Neural progenitor cell (in vitro differentiated cells): ENCODE results near the gene RETREG3. TPM values are rescaled to one million over a fixed set of nuclear protein-coding genes. Genes with fewer than 3 reads are reported as not detected.

Experiments
- DNase-seq: peaks from one replicate; pipeline ENCODE4 v3.0.0-alpha.2; 2016; ENCODE audit warnings: low spot score
- H2AFZ ChIP-seq: fragments of 200-600 bp; sonication (generic); replicated peaks from 2 replicates; pipeline ENCODE4 v1.6.1; 2016; ENCODE audit warnings: antibody characterized with exemption
- H3F3A ChIP-seq: fragments of 200-600 bp; sonication (generic); 2 replicates; pipeline ENCODE4 v1.6.1; 2016; ENCODE audit warnings: antibody characterized with exemption, low read depth
- H3K27ac ChIP-seq: fragments of 200-600 bp; sonication (generic); 2 replicates; pipeline ENCODE4 v1.5.1; 2016; ENCODE audit warnings: mild to moderate bottlenecking
- H3K27me3 ChIP-seq: fragments of 200-600 bp; sonication (generic); 2 replicates; pipeline ENCODE4 v1.6.1; 2016; ENCODE audit warnings: mild to moderate bottlenecking, moderate library complexity
- H3K36me3 ChIP-seq: fragments of 200-600 bp; sonication (generic); 2 replicates; pipeline ENCODE4 v1.5.1; 2016
- H3K4me1 ChIP-seq: fragments of 200-600 bp; sonication (generic); 2 replicates; pipeline ENCODE4 v1.6.1; 2016; ENCODE audit warnings: mixed run types
- H3K4me2 ChIP-seq: fragments of 200-600 bp; sonication (generic); 2 replicates; pipeline ENCODE4 v1.6.1; 2016
- H3K4me3 ChIP-seq: fragments of 200-600 bp; sonication (generic); 2 replicates; pipeline ENCODE4 v1.5.1; 2016
- H3K79me2 ChIP-seq: fragments of 200-600 bp; sonication (generic); 2 replicates; pipeline ENCODE4 v1.6.1; 2016; ENCODE audit warnings: low read depth
- H3K9ac ChIP-seq: fragments of 200-600 bp; sonication (generic); 2 replicates; pipeline ENCODE4 v1.6.1; 2016
- H3K9me3 ChIP-seq: fragments of 200-600 bp; sonication (generic); 2 replicates; pipeline ENCODE4 v1.5.1; 2016; ENCODE audit warnings: low read depth
- H4K20me1 ChIP-seq: fragments of 200-600 bp; sonication (generic); 2 replicates; pipeline ENCODE4 v1.6.1; 2016; ENCODE audit warnings: low read depth
- H3K27ac Mint-ChIP-seq: 3 replicates; pipeline ENCODE4 v1.8.0; 2021; ENCODE audit warnings: mixed read lengths
- H3K27me3 Mint-ChIP-seq: 2 replicates; pipeline ENCODE4 v1.8.0; 2022; ENCODE audit warnings: low read depth, mild to moderate bottlenecking, inconsistent platforms, moderate library complexity, mixed read lengths; ENCODE audit not compliant: insufficient read depth
- H3K36me3 Mint-ChIP-seq: 3 replicates; pipeline ENCODE4 v1.8.0; 2021; ENCODE audit warnings: mixed read lengths
- H3K4me1 Mint-ChIP-seq: 3 replicates; pipeline ENCODE4 v1.8.0; 2021; ENCODE audit warnings: mixed read lengths
- H3K4me3 Mint-ChIP-seq: 3 replicates; pipeline ENCODE4 v1.8.0; 2021; ENCODE audit warnings: mild to moderate bottlenecking, moderate library complexity, mixed read lengths
- H3K9me3 Mint-ChIP-seq: 3 replicates; pipeline ENCODE4 v1.8.0; 2020; ENCODE audit warnings: mixed read lengths
- CTCF ChIP-seq: fragments of 200-600 bp; sonication (generic); IDR thresholded peaks from 2 replicates; pipeline ENCODE4 v1.5.1; 2017; ENCODE audit warnings: antibody characterized with exemption, mild to moderate bottlenecking
- EZH2 ChIP-seq: fragments of 200-600 bp; sonication (generic); IDR thresholded peaks from 2 replicates; pipeline ENCODE4 v1.6.1; 2017; ENCODE audit warnings: antibody characterized with exemption, mild to moderate bottlenecking, moderate library complexity
- EZH2phosphoT487 ChIP-seq: fragments of 200-600 bp; sonication (generic); IDR thresholded peaks from 2 replicates; pipeline ENCODE4 v1.6.1; 2017; ENCODE audit warnings: antibody characterized with exemption
- total RNA-seq: library from RNA; depleted of rRNA; stranded (reverse); fragments of >200 nt; gene quantifications from 2 replicates; pipeline ENCODE4 v1.2.3, GENCODE V29; 2015; ENCODE audit warnings: low replicate concordance

RETREG3 gene
- total RNA-seq, 1 donor from 2014 or later, result 23.6 TPM

DNA sequence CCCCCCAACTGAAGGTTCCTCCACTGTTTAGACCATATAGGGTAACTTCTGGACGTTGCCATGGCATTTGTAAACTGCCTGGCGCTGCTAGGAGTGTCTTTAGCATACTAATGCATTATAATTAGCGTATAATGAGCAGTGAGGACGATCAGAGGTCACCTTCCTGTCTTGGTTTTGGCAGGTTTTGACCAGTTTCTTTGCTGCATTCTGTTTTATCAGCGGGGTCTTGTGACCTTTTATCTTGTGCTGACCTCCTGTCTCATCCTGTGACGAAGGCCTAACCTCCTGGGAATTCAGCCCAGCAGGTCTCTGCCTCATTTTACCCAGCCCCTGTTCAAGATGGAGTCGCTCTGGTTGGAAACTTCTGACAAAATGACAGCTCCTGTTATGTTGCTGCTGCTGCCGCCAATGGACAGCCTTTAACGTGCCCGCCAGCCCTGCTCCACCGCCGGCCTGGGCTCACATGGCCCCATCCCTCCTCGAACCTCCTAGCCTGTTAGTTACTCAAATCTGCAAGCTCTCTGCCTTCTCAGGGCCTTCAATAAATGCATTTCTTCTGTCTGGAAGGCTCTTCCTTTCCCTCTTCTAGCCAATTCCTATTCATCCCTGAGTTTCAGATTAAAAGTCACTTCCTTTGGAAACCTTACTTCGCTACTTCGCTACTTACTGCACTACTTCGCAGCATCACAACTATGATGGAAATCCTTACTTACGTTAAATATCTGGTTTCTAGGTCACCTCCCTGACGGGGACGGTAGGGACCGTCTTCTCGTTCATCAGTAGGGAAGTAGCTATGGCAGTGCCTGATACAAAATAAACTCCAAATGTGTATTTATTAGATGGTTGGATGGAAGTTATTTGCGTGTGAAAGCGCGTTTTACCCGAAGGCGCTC is 73.8 kb downstream of the RETREG3 start:
- Mint-ChIP-seq H3K4me1 (peaks cover 27% of the 10 kb centered on the region), H3K27ac (no peak overlapping the region), H3K4me3 (peak overlapping the region; percentile 84), H3K36me3 (no peaks in the 10 kb centered on the region), H3K9me3 (no peaks in the 10 kb centered on the region), H3K27me3 (peaks cover 3% of the 10 kb centered on the region)
- H3K36me3 ChIP-seq, result no peaks in the 10 kb centered on the region
- H3K4me2 ChIP-seq, result peak overlapping the region; percentile 78
- H3K79me2 ChIP-seq, result peaks cover 5% of the 10 kb centered on the region
- no peak overlapping the region for H3K9ac ChIP-seq
- H4K20me1 ChIP-seq, result no peaks in the 10 kb centered on the region
- no peak for DNase-seq
- H3K27ac ChIP-seq, result no peak overlapping the region
- H3K27me3 ChIP-seq, result peaks cover 34% of the 10 kb centered on the region
- peaks cover 6% of the 10 kb centered on the region for H3F3A ChIP-seq
- TF ChIP-seq CTCF (no peak), EZH2phosphoT487 (no peak), EZH2 (no peak)
- H3K4me1 ChIP-seq, result peaks cover 10% of the 10 kb centered on the region
- H3K4me3 ChIP-seq, result peak overlapping the region; percentile 52
- peak overlapping the region; percentile 31 for H2AFZ ChIP-seq
- H3K9me3 ChIP-seq, result no peaks in the 10 kb centered on the region

- Histone ChIP-seq H4K20me1 (no peaks in the 10 kb centered on the region), H3K9me3 (no peaks in the 10 kb centered on the region), H3K9ac (no peak overlapping the region), H3K27me3 (peaks cover 34% of the 10 kb centered on the region), H3F3A (peaks cover 6% of the 10 kb centered on the region), H3K79me2 (no peaks in the 10 kb centered on the region), H3K4me1 (peaks cover 7% of the 10 kb centered on the region), H3K36me3 (no peaks in the 10 kb centered on the region), H3K27ac (no peak overlapping the region), H3K4me2 (peak overlapping the region; percentile 96), H2AFZ (peak overlapping the region; percentile 98), H3K4me3 (peak overlapping the region; percentile 56)
- Mint-ChIP-seq H3K4me3 (peak overlapping the region; percentile 83), H3K4me1 (peaks cover 36% of the 10 kb centered on the region), H3K36me3 (no peaks in the 10 kb centered on the region), H3K27me3 (peaks cover 5% of the 10 kb centered on the region), H3K9me3 (no peaks in the 10 kb centered on the region), H3K27ac (no peak overlapping the region)
- TF ChIP-seq EZH2phosphoT487, result no peak
- peak; percentile 48 for TF ChIP-seq CTCF
- peak; percentile 40 for TF ChIP-seq EZH2
- peak; percentile 87 for DNase-seq
Measured at GRCh38 chr17:42531455-42532354, 77.5 kb downstream of the RETREG3 start.

GRCh38 chr17:42530952-42531454 is 78.2 kb downstream of the RETREG3 start:
- no peak overlapping the region for H3K4me3 ChIP-seq
- H3K4me1 Mint-ChIP-seq, result peaks cover 36% of the 10 kb centered on the region
- peaks cover 34% of the 10 kb centered on the region for H3K27me3 ChIP-seq
- no peaks in the 10 kb centered on the region for H3K36me3 Mint-ChIP-seq
- no peak overlapping the region for H2AFZ ChIP-seq
- H4K20me1 ChIP-seq, result no peaks in the 10 kb centered on the region
- no peak for DNase-seq
- H3K9me3 Mint-ChIP-seq, result no peaks in the 10 kb centered on the region
- H3K36me3 ChIP-seq, result no peaks in the 10 kb centered on the region
- TF ChIP-seq EZH2 (no peak), CTCF (no peak), EZH2phosphoT487 (no peak)
- H3K27me3 Mint-ChIP-seq, result peaks cover 5% of the 10 kb centered on the region
- H3K4me2 ChIP-seq, result no peak overlapping the region
- H3K27ac Mint-ChIP-seq, result no peak overlapping the region
- peaks cover 7% of the 10 kb centered on the region for H3K4me1 ChIP-seq
- no peaks in the 10 kb centered on the region for H3K79me2 ChIP-seq
- no peak overlapping the region for H3K4me3 Mint-ChIP-seq
- H3F3A ChIP-seq, result peaks cover 6% of the 10 kb centered on the region
- H3K27ac ChIP-seq, result no peak overlapping the region
- H3K9me3 ChIP-seq, result no peaks in the 10 kb centered on the region
- no peak overlapping the region for H3K9ac ChIP-seq

Other genes with a start within 250 kb of the RETREG3 start
- gene STAT3, start 220.9 kb downstream of the RETREG3 start, total RNA-seq, result 54.9 and 56.2 TPM in 2 replicates
- gene CAVIN1, start 186.1 kb downstream of the RETREG3 start, total RNA-seq, result 5.5 and 14.0 TPM in 2 replicates
- gene ATP6V0A1, start 150.5 kb downstream of the RETREG3 start, total RNA-seq, result 30.9 and 40.4 TPM in 2 replicates
- 6.2 and 24.7 TPM in 2 replicates for gene NAGLU, start 73.1 kb downstream of the RETREG3 start, total RNA-seq
- gene HSD17B1, start 56.5 kb downstream of the RETREG3 start, total RNA-seq, result 2.2 and 2.6 TPM in 2 replicates
- gene COASY, start 47.2 kb downstream of the RETREG3 start, total RNA-seq, result 6.1 and 21.6 TPM in 2 replicates
- gene MLX, start 42.3 kb downstream of the RETREG3 start, total RNA-seq, result 15.8 and 21.3 TPM in 2 replicates
- 22.8 and 23.7 TPM in 2 replicates for gene PSMC3IP, start 31.6 kb downstream of the RETREG3 start, total RNA-seq
- 45.7 and 74.9 TPM in 2 replicates for gene TUBG1, start 309 bp upstream of the RETREG3 start, total RNA-seq
- 12.8 and 19.6 TPM in 2 replicates for gene TUBG2, start 49.9 kb upstream of the RETREG3 start, total RNA-seq
- 3.4 and 22.8 TPM in 2 replicates for gene PLEKHH3, start 67.6 kb upstream of the RETREG3 start, total RNA-seq
- 1.6 TPM in 1 of 2 replicates, not detected in the other for gene CCR10, start 72.5 kb upstream of the RETREG3 start, total RNA-seq
- 15.1 and 29.7 TPM in 2 replicates for gene CNTNAP1, start 73.2 kb upstream of the RETREG3 start, total RNA-seq
- gene EZH1, start 135.7 kb upstream of the RETREG3 start, total RNA-seq, result 47.1 and 48.5 TPM in 2 replicates
- 0.51 and 5.8 TPM in 2 replicates for gene RAMP2, start 151.9 kb upstream of the RETREG3 start, total RNA-seq
- gene VPS25, start 164.1 kb upstream of the RETREG3 start, total RNA-seq, result 77.5 and 114 TPM in 2 replicates
- 0.12 TPM in 1 of 2 replicates, not detected in the other for gene WNK4, start 171.2 kb upstream of the RETREG3 start, total RNA-seq
- 61.2 and 74.5 TPM in 2 replicates for gene COA3, start 189.3 kb upstream of the RETREG3 start, total RNA-seq
- gene CNTD1, start 189.5 kb upstream of the RETREG3 start, total RNA-seq, result 0.06 TPM in 1 of 2 replicates, not detected in the other
- 42.1 and 54.3 TPM in 2 replicates for gene BECN1, start 214.9 kb upstream of the RETREG3 start, total RNA-seq
- gene PSME3, start 224.0 kb upstream of the RETREG3 start, total RNA-seq, result 106 and 108 TPM in 2 replicates
- 1.2 and 2.1 TPM in 2 replicates for gene AOC2, start 235.2 kb upstream of the RETREG3 start, total RNA-seq
- 0.90 TPM in 1 of 2 replicates, not detected in the other for gene AOC3, start 241.8 kb upstream of the RETREG3 start, total RNA-seq